ENCODE measurements around the gene USP6.
"Not testable (repeated sequence)": the region's sequence is repeated elsewhere in the genome, so short reads cannot be mapped to it uniquely, and the experiment has no call there.

GRCh38 chr17:5124125-5124760, 8.4 kb downstream of the USP6 start:
- not testable (repeated sequence) for TF ChIP-seq CTCF (conservative IDR thresholded peaks at IDR 0.05; ENCODE audit: low read depth, low read length); EZH2 (IDR thresholded peaks at IDR 0.05; ENCODE audit: low read length, unreplicated experiment)
